ENCODE measurements around the gene LTBP3.

Gene LTBP3

DNA sequence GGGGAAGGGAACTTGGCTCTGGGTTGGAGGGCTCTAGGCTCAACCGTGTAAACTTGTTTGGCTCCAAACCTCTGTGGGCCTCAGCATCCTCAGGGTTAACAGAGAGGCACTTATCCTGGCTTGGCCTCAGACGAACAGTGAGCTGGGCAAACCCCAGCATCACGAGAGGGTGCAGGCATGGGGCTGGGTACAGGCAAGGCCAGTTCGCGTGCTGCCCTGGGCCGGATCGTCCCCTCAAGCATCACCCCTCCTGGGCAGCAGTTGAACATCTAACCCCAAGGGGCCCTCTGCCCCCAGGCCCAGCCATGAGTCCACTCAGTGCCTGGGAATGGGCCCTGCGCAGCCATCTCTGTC lies 19.6 kb upstream of the LTBP3 start:
- Mint-ChIP-seq H3K27ac (peak overlapping the region in 2 of 3 experiments; percentile 38 to 56), H3K27me3 (ENCODE audit: low read depth) (peaks cover 12% of the 10 kb centered on the region), H3K9me3 (no peaks in the 10 kb centered on the region), H3K36me3 (ENCODE audit: low read depth) (no peaks in the 10 kb centered on the region), H3K4me1 (peaks cover 35% of the 10 kb centered on the region), H3K4me3 (peak overlapping the region; percentile 54 to 78 (median 59))
- TF ChIP-seq, protein P1, sequence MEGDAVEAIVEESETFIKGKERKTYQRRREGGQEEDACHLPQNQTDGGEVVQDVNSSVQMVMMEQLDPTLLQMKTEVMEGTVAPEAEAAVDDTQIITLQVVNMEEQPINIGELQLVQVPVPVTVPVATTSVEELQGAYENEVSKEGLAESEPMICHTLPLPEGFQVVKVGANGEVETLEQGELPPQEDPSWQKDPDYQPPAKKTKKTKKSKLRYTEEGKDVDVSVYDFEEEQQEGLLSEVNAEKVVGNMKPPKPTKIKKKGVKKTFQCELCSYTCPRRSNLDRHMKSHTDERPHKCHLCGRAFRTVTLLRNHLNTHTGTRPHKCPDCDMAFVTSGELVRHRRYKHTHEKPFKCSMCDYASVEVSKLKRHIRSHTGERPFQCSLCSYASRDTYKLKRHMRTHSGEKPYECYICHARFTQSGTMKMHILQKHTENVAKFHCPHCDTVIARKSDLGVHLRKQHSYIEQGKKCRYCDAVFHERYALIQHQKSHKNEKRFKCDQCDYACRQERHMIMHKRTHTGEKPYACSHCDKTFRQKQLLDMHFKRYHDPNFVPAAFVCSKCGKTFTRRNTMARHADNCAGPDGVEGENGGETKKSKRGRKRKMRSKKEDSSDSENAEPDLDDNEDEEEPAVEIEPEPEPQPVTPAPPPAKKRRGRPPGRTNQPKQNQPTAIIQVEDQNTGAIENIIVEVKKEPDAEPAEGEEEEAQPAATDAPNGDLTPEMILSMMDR (IDR thresholded peaks at IDR 0.05; ENCODE audit: unreplicated experiment in 3 of 3), result no peak

DNA sequence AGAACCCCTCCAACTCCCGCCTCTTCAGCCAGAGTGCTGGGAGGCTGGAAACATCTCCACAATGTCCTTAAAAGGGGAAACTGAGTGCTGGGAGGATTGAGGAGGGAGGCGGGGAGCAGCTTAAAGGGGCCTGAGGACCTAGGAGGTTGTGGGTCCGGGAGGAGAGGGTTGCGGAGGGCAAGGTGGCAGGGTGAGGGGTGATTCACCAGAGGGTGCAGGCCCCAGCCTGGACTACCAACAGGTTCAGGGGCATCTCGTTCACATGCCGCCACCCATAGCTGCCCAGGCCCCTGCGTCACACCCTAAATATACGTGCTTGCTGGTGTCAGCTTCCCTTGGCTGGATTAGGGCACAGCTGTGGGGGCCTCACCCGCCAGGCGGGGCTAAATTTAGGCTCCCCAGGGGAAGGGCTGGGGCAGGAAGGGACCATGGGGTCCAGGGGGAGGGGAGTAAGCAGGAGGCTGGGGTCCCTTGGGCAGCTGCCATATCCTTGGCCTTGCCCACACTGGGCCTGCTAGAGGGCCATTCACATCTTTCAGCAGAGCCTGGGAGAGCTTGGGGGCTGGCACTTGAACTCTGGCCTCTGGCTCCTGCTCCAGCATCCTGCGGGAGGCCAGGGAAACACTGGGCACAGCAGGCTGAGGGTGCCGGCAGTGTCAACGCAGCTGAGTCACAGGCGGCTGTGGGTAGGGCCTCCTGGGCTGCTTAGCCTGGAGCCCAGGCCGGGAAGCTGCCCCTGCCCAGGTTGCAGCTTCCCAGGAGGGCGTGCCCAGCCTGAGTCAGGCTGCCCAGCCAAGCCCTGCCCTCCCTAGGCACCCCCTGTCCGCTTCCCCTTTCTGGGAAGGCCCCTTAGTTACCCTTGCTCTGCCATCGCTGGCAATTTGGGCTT lies 19.0 kb upstream of the LTBP3 start:
- Mint-ChIP-seq H3K36me3 (ENCODE audit: low read depth) (no peaks in the 10 kb centered on the region), H3K9me3 (no peaks in the 10 kb centered on the region), H3K4me1 (peaks cover 39% of the 10 kb centered on the region), H3K27me3 (ENCODE audit: low read depth) (peaks cover 6% of the 10 kb centered on the region), H3K4me3 (peak overlapping the region; percentile 70 to 89 (median 84)), H3K27ac (peak overlapping the region in 2 of 3 experiments; percentile 58 to 70)
- TF ChIP-seq, protein P1 (IDR thresholded peaks at IDR 0.05; ENCODE audit: unreplicated experiment in 3 of 3), result no peak

DNA sequence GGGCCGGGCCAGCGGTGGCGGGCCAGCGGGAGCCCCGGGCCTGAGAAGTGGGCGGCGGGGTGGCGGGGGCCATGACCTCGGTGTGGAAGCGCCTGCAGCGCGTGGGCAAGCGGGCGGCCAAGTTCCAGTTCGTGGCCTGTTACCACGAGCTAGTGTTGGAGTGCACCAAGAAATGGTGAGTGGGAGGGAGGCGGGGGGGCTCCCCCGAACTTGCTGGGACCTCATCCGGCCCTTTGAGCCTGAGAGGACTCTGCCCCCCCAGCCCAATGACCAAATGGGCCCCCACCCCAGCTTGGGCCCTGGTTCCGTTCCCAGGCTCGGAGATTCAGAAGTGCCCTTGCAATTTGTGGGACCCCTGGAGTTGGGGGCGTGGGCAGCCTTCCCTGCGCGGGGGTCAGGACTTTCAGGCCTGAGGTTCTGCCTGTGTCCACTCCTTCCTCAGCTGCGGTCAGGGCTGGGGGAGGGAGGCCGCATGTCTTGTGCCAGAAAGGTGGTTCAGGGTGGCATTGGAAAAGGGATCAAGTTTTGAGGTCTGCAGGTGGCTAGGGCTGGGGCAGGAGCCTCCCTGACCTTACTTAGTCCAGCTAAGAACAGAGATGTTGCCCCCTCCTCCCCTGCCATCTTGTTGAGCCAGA lies 18.2 kb upstream of the LTBP3 start:
- TF ChIP-seq, protein P1 (IDR thresholded peaks at IDR 0.05; ENCODE audit: unreplicated experiment in 3 of 3), result no peak
- Mint-ChIP-seq H3K9me3 (no peaks in the 10 kb centered on the region), H3K27ac (peak overlapping the region in 2 of 3 experiments; percentile 58 to 70), H3K27me3 (ENCODE audit: low read depth) (peaks cover 3% of the 10 kb centered on the region), H3K4me1 (peaks cover 46% of the 10 kb centered on the region), H3K4me3 (peak overlapping the region; percentile 70 to 89 (median 84)), H3K36me3 (ENCODE audit: low read depth) (no peaks in the 10 kb centered on the region)

DNA sequence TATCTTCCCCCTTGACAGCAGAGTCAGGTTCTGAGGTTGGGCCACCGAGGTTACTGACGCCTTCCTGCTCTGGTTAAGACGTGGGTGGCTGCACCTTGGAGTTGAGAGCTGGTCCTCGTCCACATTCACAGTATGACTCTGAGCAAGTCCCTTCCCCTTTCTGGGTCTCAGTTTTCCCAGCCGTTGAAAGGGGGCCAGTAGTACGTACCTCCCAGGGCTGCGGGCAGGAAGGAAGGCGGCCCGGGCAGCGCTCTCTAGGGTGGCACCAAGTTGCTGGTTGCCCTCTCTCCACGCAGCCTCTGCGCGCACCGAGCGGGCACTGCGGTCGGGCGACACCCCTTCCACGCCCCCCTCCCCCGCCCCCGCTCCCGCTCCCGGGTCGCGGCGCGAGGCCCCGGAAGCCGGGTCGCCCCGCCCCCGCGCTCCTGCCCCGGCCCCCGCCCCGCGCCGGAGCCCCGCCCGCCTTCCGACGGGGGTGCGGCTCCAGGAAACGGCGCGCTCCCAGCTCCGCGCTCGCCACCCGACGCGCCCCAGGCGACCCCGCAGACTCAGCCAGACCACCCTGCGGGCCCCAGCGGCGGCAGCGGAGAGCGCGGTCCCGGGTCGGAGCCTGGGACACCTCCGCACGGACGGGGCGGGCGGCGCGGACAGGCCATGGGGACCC lies 17.5 kb upstream of the LTBP3 start, which contains the start of gene EHBP1L1:
EHBP1L1 (plus strand) TSS at position 486 of the 664 bp plus-strand sequence. CDS start 250 bp downstream, outside the sequence.
- peaks cover 51% of the 10 kb centered on the region for H3K4me1 Mint-ChIP-seq
- peaks cover 3% of the 10 kb centered on the region for H3K27me3 Mint-ChIP-seq (ENCODE audit: low read depth)
- peak within 1 kb of the TSS; percentile 75 to 83 (median 76) for H3K27ac Mint-ChIP-seq
- H3K36me3 Mint-ChIP-seq (ENCODE audit: low read depth), result no peaks in the 10 kb centered on the region
- no peaks in the 10 kb centered on the region for H3K9me3 Mint-ChIP-seq
- H3K4me3 Mint-ChIP-seq, result peak within 1 kb of the TSS; percentile 82 to 90 (median 88)
- TF ChIP-seq, protein P1 (IDR thresholded peaks at IDR 0.05; ENCODE audit: unreplicated experiment in 3 of 3), result no peak

DNA sequence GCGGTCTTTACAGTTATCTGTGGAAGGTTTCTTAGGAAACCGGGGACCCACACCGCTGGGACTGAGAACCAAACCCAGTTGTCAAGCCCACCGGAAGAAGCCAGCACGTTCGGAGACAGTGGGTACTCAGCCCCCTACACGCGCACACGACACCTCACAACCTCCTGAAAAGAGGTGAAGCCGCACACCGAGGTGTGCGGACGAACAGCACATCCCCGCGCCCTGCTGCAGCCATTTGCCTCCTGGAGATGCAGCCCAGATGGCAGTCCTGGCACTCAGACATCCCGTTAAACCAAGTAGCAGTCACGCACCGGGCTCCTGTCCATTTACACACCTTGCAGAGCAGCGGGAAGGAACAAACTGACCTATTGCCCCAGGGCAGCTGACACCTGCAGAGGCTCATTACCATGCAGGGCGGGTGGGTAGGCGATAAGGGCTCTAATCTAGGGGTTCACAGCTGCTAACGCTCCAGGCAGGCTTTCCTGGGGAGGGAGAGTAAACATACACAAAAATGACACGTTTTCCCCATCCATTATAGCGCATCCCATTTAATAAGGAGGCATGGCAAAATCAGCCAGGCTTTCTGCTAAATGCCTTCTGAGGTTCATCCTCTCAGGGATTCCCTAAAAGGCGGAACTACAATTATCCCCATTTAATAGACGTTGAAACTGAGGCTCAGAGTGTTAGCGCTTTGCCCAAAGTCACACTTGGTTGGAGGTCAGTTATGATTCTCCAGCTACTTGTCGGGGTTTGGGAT lies 16.8 kb upstream of the LTBP3 start:
- no peaks in the 10 kb centered on the region for H3K9me3 Mint-ChIP-seq
- TF ChIP-seq, protein P1 (IDR thresholded peaks at IDR 0.05; ENCODE audit: unreplicated experiment in 3 of 3), result no peak
- H3K4me1 Mint-ChIP-seq, result peaks cover 57% of the 10 kb centered on the region
- H3K27me3 Mint-ChIP-seq (ENCODE audit: low read depth), result peaks cover 3% of the 10 kb centered on the region
- H3K4me3 Mint-ChIP-seq, result peak overlapping the region; percentile 82 to 90 (median 88)
- H3K36me3 Mint-ChIP-seq (ENCODE audit: low read depth), result no peaks in the 10 kb centered on the region
- peak overlapping the region; percentile 75 to 83 (median 76) for H3K27ac Mint-ChIP-seq

All from nephron (organoid).